ENCODE results near the gene CELF3. TPM values are rescaled to one million over a fixed set of nuclear protein-coding genes. Genes with fewer than 3 reads are reported as not detected.

The CELF3 gene
- total and polyA plus RNA-seq, 2 of the 13 experiments (the other 11 are each of a cell fraction or from before 2014, with no cell fraction given): not detected

- TF ChIP-seq, protein P1, sequence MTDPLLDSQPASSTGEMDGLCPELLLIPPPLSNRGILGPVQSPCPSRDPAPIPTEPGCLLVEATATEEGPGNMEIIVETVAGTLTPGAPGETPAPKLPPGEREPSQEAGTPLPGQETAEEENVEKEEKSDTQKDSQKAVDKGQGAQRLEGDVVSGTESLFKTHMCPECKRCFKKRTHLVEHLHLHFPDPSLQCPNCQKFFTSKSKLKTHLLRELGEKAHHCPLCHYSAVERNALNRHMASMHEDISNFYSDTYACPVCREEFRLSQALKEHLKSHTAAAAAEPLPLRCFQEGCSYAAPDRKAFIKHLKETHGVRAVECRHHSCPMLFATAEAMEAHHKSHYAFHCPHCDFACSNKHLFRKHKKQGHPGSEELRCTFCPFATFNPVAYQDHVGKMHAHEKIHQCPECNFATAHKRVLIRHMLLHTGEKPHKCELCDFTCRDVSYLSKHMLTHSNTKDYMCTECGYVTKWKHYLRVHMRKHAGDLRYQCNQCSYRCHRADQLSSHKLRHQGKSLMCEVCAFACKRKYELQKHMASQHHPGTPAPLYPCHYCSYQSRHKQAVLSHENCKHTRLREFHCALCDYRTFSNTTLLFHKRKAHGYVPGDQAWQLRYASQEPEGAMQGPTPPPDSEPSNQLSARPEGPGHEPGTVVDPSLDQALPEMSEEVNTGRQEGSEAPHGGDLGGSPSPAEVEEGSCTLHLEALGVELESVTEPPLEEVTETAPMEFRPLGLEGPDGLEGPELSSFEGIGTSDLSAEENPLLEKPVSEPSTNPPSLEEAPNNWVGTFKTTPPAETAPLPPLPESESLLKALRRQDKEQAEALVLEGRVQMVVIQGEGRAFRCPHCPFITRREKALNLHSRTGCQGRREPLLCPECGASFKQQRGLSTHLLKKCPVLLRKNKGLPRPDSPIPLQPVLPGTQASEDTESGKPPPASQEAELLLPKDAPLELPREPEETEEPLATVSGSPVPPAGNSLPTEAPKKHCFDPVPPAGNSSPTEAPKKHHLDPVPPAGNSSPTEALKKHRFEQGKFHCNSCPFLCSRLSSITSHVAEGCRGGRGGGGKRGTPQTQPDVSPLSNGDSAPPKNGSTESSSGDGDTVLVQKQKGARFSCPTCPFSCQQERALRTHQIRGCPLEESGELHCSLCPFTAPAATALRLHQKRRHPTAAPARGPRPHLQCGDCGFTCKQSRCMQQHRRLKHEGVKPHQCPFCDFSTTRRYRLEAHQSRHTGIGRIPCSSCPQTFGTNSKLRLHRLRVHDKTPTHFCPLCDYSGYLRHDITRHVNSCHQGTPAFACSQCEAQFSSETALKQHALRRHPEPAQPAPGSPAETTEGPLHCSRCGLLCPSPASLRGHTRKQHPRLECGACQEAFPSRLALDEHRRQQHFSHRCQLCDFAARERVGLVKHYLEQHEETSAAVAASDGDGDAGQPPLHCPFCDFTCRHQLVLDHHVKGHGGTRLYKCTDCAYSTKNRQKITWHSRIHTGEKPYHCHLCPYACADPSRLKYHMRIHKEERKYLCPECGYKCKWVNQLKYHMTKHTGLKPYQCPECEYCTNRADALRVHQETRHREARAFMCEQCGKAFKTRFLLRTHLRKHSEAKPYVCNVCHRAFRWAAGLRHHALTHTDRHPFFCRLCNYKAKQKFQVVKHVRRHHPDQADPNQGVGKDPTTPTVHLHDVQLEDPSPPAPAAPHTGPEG (CRISPR knock-in tag; IDR thresholded peaks at IDR 0.05): peak; percentile 96
- TF ChIP-seq, protein P2, sequence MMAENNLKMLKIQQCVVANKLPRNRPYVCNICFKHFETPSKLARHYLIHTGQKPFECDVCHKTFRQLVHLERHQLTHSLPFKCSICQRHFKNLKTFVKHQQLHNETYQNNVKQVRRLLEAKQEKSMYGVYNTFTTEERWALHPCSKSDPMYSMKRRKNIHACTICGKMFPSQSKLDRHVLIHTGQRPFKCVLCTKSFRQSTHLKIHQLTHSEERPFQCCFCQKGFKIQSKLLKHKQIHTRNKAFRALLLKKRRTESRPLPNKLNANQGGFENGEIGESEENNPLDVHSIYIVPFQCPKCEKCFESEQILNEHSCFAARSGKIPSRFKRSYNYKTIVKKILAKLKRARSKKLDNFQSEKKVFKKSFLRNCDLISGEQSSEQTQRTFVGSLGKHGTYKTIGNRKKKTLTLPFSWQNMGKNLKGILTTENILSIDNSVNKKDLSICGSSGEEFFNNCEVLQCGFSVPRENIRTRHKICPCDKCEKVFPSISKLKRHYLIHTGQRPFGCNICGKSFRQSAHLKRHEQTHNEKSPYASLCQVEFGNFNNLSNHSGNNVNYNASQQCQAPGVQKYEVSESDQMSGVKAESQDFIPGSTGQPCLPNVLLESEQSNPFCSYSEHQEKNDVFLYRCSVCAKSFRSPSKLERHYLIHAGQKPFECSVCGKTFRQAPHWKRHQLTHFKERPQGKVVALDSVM (CRISPR knock-in tag; IDR thresholded peaks at IDR 0.05): peak; percentile 25; the same call in 1 of the 2 replicates
- peak; percentile 87 for TF ChIP-seq UBTF (CRISPR knock-in tag; IDR thresholded peaks at IDR 0.05)
- TF ChIP-seq ZNF282 (IDR thresholded peaks at IDR 0.05; ENCODE audit: partially characterized antibody): no peak
- TF ChIP-seq ELK4 (CRISPR knock-in tag; IDR thresholded peaks at IDR 0.05; ENCODE audit: borderline replicate concordance): 0 out of 2 replicates have a peak, but pooled peaks have one; percentile 67
- TF ChIP-seq SNRNP70 (IDR thresholded peaks at IDR 0.05; ENCODE audit: low read depth, low read length): no peak
- peak; percentile 50; the same call in 1 of the 2 replicates for TF ChIP-seq POGK (CRISPR knock-in tag; conservative IDR thresholded peaks at IDR 0.05)
- TF ChIP-seq, protein P3, sequence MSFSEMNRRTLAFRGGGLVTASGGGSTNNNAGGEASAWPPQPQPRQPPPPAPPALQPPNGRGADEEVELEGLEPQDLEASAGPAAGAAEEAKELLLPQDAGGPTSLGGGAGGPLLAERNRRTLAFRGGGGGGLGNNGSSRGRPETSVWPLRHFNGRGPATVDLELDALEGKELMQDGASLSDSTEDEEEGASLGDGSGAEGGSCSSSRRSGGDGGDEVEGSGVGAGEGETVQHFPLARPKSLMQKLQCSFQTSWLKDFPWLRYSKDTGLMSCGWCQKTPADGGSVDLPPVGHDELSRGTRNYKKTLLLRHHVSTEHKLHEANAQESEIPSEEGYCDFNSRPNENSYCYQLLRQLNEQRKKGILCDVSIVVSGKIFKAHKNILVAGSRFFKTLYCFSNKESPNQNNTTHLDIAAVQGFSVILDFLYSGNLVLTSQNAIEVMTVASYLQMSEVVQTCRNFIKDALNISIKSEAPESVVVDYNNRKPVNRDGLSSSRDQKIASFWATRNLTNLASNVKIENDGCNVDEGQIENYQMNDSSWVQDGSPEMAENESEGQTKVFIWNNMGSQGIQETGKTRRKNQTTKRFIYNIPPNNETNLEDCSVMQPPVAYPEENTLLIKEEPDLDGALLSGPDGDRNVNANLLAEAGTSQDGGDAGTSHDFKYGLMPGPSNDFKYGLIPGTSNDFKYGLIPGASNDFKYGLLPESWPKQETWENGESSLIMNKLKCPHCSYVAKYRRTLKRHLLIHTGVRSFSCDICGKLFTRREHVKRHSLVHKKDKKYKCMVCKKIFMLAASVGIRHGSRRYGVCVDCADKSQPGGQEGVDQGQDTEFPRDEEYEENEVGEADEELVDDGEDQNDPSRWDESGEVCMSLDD (CRISPR knock-in tag; IDR thresholded peaks at IDR 0.05; ENCODE audit: borderline replicate concordance): no peak
- TF ChIP-seq ZNF546 (CRISPR knock-in tag; conservative IDR thresholded peaks at IDR 0.05): 0 out of 2 replicates have a peak, but pooled peaks have one; percentile 55
These were observed 46.6 kb upstream of the CELF3 start, which contains the start of gene MRPL9 (continued) for GRCh38 chr1:151762941-151763921.
